NCI-H526 treated with DMSO at 0.1 percent for 48 hours (cell line): Measurements from ENCODE around the gene ZDHHC20.

Source experiments
- DNase-seq: peaks from one replicate; lab custom pipeline; 2025; lab: John Stamatoyannopoulos, UW

ZDHHC20 gene

GRCh38 chr13:21326155-21327031, 132.7 kb downstream of the ZDHHC20 start:
- no peak for DNase-seq

- no peak for DNase-seq
Observed at GRCh38 chr13:21324803-21325202, 134.3 kb downstream of the ZDHHC20 start.

- DNase-seq, result no peak
Observed at GRCh38 chr13:21322988-21323387, 136.1 kb downstream of the ZDHHC20 start.
